Smooth muscle cell (in vitro differentiated cells): ENCODE measurements around the gene TACR1. TPM values are rescaled to one million over a fixed set of nuclear protein-coding genes. Genes with fewer than 3 reads are reported as not detected.

ENCODE experiments used
- DNase-seq: peaks from one replicate; lab custom pipeline; 2025; ENCODE audit not compliant: unreplicated experiment; lab: John Stamatoyannopoulos, UW
- H2AFZ ChIP-seq: fragments of 200-600 bp; sonication (generic); 2 replicates; pipeline ENCODE4 v1.6.0; 2016; ENCODE audit warnings: antibody characterized with exemption, low read depth, mild to moderate bottlenecking
- H3F3A ChIP-seq: fragments of 200-600 bp; sonication (generic); 2 replicates; pipeline ENCODE4 v1.6.0; 2017; ENCODE audit warnings: antibody characterized with exemption, low read depth
- H3K27ac ChIP-seq: fragments of 200-600 bp; sonication (generic); 2 replicates; pipeline ENCODE4 v1.5.1; 2016; ENCODE audit warnings: low read depth, mild to moderate bottlenecking
- H3K27me3 ChIP-seq: fragments of 200-600 bp; sonication (generic); 2 replicates; pipeline ENCODE4 v1.6.1; 2016; ENCODE audit warnings: low read depth, mild to moderate bottlenecking
- H3K36me3 ChIP-seq: fragments of 200-600 bp; sonication (generic); 2 replicates; pipeline ENCODE4 v1.5.1; 2016; ENCODE audit warnings: low read depth
- H3K4me1 ChIP-seq: fragments of 200-600 bp; sonication (generic); 2 replicates; pipeline ENCODE4 v1.5.1; 2016; ENCODE audit warnings: low read depth
- H3K4me2 ChIP-seq: fragments of 200-600 bp; sonication (generic); 2 replicates; pipeline ENCODE4 v1.6.0; 2016; ENCODE audit warnings: mild to moderate bottlenecking
- H3K4me3 ChIP-seq: fragments of 200-600 bp; sonication (generic); 2 replicates; pipeline ENCODE4 v1.5.1; 2016; ENCODE audit warnings: mild to moderate bottlenecking
- H3K79me2 ChIP-seq: fragments of 200-600 bp; sonication (generic); 2 replicates; pipeline ENCODE4 v1.6.0; 2016; ENCODE audit warnings: low read depth, mild to moderate bottlenecking
- H3K9ac ChIP-seq: fragments of 200-600 bp; sonication (generic); 2 replicates; pipeline ENCODE4 v1.6.0; 2016; ENCODE audit warnings: low read depth
- H3K9me3 ChIP-seq: fragments of 200-600 bp; sonication (generic); replicated peaks from 2 replicates; pipeline ENCODE4 v1.5.1; 2016; ENCODE audit warnings: low read depth
- H4K20me1 ChIP-seq: fragments of 200-600 bp; sonication (generic); 2 replicates; pipeline ENCODE4 v1.6.0; 2016; ENCODE audit warnings: low read depth
- WGBS: methylation state at CpG from one replicate; pipeline ENCODE4 v1.1.7; 2016; ENCODE audit warnings: low lambda C conversion rate; 5-methylcytosine and 5-hydroxymethylcytosine counted together
- polyA plus RNA-seq: library from polyadenylated mRNA; unstranded; fragments of >200 nt; fragmentation: Nextera tagmentation; extraction: Ambion mirVana; gene quantifications from 2 replicates; pipeline ENCODE4 v1.2.1, GENCODE V29; 2016
- total RNA-seq: library from RNA; depleted of rRNA; stranded (reverse); fragments of >200 nt; gene quantifications from 2 replicates; pipeline ENCODE4 v1.2.3, GENCODE V29; 2014
- TF ChIP-seq, protein P1 (sequence below): fragments of 200-600 bp; sonication (generic); IDR thresholded peaks from 2 replicates; pipeline ENCODE4 v1.5.1; 2017; ENCODE audit warnings: borderline replicate concordance, mild to moderate bottlenecking, antibody characterized with exemption; ENCODE audit not compliant: insufficient read depth, poor library complexity, severe bottlenecking

TACR1 gene
- total and polyA plus RNA-seq, 2 experiments from 2014 or later = 0.93 to 4.5 TPM

DNA sequence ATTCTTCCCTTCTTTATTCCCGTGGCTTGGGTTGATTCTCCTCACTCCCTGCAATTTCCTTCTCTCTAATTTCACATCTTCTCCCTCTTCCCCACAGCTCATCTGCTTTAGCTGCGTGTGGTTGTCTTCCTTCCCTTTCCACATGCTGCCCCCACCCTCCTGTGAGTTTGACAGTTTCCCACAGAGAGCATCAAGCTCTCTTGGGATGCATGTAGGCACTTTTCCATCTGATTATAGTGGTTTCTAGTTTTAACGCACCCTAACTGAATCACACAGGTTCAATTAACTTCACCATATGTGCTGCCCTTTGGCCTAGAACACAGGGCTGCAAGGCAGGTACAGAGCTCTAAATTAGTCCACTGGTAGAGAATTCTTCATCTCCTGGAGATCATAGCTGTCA, 110.5 kb downstream of the TACR1 start:
- Histone ChIP-seq H3K4me1 (no peaks in the 10 kb centered on the region), H3K27me3 (no peaks in the 10 kb centered on the region), H4K20me1 (no peaks in the 10 kb centered on the region), H3K79me2 (no peaks in the 10 kb centered on the region), H3K9me3 (no peaks in the 10 kb centered on the region), H3F3A (no peaks in the 10 kb centered on the region), H2AFZ (no peak overlapping the region), H3K4me3 (no peak overlapping the region), H3K36me3 (no peaks in the 10 kb centered on the region), H3K27ac (no peak overlapping the region), H3K4me2 (no peak overlapping the region), H3K9ac (no peak overlapping the region)
- TF ChIP-seq, protein P1, sequence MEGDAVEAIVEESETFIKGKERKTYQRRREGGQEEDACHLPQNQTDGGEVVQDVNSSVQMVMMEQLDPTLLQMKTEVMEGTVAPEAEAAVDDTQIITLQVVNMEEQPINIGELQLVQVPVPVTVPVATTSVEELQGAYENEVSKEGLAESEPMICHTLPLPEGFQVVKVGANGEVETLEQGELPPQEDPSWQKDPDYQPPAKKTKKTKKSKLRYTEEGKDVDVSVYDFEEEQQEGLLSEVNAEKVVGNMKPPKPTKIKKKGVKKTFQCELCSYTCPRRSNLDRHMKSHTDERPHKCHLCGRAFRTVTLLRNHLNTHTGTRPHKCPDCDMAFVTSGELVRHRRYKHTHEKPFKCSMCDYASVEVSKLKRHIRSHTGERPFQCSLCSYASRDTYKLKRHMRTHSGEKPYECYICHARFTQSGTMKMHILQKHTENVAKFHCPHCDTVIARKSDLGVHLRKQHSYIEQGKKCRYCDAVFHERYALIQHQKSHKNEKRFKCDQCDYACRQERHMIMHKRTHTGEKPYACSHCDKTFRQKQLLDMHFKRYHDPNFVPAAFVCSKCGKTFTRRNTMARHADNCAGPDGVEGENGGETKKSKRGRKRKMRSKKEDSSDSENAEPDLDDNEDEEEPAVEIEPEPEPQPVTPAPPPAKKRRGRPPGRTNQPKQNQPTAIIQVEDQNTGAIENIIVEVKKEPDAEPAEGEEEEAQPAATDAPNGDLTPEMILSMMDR = no peak
- DNase-seq = no peak
- WGBS = 90% methylated on average over 3 of the region's 3 CpGs

- no peak for DNase-seq
- Histone ChIP-seq H3K9ac (no peak overlapping the region), H3K4me3 (no peak overlapping the region), H3K79me2 (no peaks in the 10 kb centered on the region), H3K36me3 (no peaks in the 10 kb centered on the region), H4K20me1 (no peaks in the 10 kb centered on the region), H2AFZ (no peak overlapping the region), H3K9me3 (no peaks in the 10 kb centered on the region), H3F3A (no peaks in the 10 kb centered on the region), H3K4me2 (no peak overlapping the region), H3K4me1 (no peaks in the 10 kb centered on the region), H3K27ac (no peak overlapping the region), H3K27me3 (no peaks in the 10 kb centered on the region)
- WGBS = 89% methylated on average over 2 of the region's 2 CpGs
- TF ChIP-seq, protein P1 = no peak
Observed at GRCh38 chr2:75087736-75088135, 111.6 kb downstream of the TACR1 start.

DNA sequence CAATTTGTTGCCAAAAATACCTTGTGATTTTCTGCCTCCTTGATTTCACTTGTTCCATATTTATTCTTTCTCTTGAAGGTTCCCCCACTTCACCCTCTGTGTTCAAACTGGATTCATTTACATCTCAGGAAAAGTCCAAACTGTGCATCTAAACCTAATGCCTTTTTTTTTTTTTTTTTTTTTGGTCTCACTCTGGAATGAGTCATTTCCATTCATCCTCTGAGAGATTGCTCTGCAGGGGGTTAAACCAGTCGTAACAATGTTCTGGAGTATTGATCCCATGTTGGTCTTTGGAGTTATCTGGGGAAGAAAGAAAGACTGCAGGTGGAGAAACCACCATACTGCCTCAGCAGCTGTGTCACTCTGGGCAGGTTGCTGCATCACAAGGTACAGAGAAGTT, 119.7 kb downstream of the TACR1 start:
- Histone ChIP-seq H3K4me1 (no peaks in the 10 kb centered on the region), H3K4me3 (no peak overlapping the region), H3K9ac (no peak overlapping the region), H3F3A (no peaks in the 10 kb centered on the region), H3K9me3 (no peaks in the 10 kb centered on the region), H3K27ac (no peak overlapping the region), H2AFZ (no peak overlapping the region), H3K4me2 (no peak overlapping the region), H4K20me1 (no peaks in the 10 kb centered on the region), H3K79me2 (no peaks in the 10 kb centered on the region), H3K36me3 (no peaks in the 10 kb centered on the region), H3K27me3 (no peaks in the 10 kb centered on the region)
- no peak for DNase-seq
- TF ChIP-seq, protein P1 = no peak
- WGBS = 25% methylated on average over 1 of the region's 1 CpG

- no peaks in the 10 kb centered on the region for H3K4me1 ChIP-seq
- H3F3A ChIP-seq = no peaks in the 10 kb centered on the region
- H3K4me3 ChIP-seq = no peak overlapping the region
- H3K79me2 ChIP-seq = no peaks in the 10 kb centered on the region
- no peaks in the 10 kb centered on the region for H3K9me3 ChIP-seq
- no peaks in the 10 kb centered on the region for H3K36me3 ChIP-seq
- no peaks in the 10 kb centered on the region for H3K27me3 ChIP-seq
- H2AFZ ChIP-seq = no peak overlapping the region
- H3K4me2 ChIP-seq = no peak overlapping the region
- no peak overlapping the region for H3K9ac ChIP-seq
- DNase-seq = no peak
- no peaks in the 10 kb centered on the region for H4K20me1 ChIP-seq
- H3K27ac ChIP-seq = no peak overlapping the region
- TF ChIP-seq, protein P1 = no peak
- WGBS = 90% methylated on average over 4 of the region's 4 CpGs
Observed at GRCh38 chr2:75077909-75078308, 121.4 kb downstream of the TACR1 start.
